HG03045 (cell line): ENCODE data around the gene HRH1.

ENCODE experiments used
- ATAC-seq: cut with Tn5 transposase; IDR thresholded peaks from one replicate; pipeline ENCODE4 v1.9.1; 2021; ENCODE audit warnings: mild to moderate bottlenecking, moderate library complexity; ENCODE audit not compliant: unreplicated experiment

Gene HRH1

DNA sequence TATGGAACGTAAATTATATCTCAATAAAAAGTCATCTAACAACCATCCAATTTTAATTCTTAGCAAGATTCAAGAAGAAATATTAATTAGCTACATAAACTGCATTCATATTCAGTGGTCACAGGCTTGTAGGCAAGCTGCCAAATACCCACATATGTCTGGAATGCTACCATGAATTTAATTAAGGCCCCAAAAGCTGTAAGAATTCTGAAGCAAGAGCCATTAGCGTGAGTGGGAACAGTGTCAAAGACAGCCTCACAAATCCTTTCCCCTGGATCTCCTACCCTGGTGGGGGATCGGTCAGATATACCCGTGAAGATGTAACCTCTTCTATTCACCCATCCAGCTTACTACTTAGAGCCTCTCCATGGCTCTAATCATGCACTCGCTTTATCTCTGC is 157.9 kb downstream of the HRH1 start:
- no peak for ATAC-seq
